ENCODE measurements around the gene FCHSD2. TPM values are rescaled to one million over a fixed set of nuclear protein-coding genes. Genes with fewer than 3 reads are reported as not detected.

Gene FCHSD2
- total and polyA plus RNA-seq, 2 donors (not counting 3 experiments of a cell fraction or from before 2014, with no cell fraction given): 20.8 to 56.9 TPM

- no peak overlapping the region for H3K9ac ChIP-seq (replicated peaks; ENCODE audit: extremely low read depth, insufficient read depth, low read length)
- H2AFZ ChIP-seq (ENCODE audit: low read depth, low read length): no peak overlapping the region
- no peaks in the 10 kb centered on the region for H3K79me2 ChIP-seq (ENCODE audit: control insufficient read depth, insufficient read depth, low read length)
- H4K20me1 ChIP-seq (replicated peaks; ENCODE audit: control insufficient read depth, extremely low read depth, insufficient read depth, low read length): no peaks in the 10 kb centered on the region
- peaks cover 11% of the 10 kb centered on the region for H3K4me1 ChIP-seq (ENCODE audit: control insufficient read depth, extremely low read depth, insufficient read depth, low read length)
- H3K27me3 ChIP-seq (ENCODE audit: control insufficient read depth in 2 of 2, insufficient read depth in 2 of 2, low read length in 2 of 2): no peaks in the 10 kb centered on the region
- no peak overlapping the region for H3K27ac ChIP-seq (ENCODE audit: insufficient read depth, low read depth, low read length)
- H3K9me1 ChIP-seq (replicated peaks; ENCODE audit: control insufficient read depth, extremely low read depth, insufficient read depth, low read length): no peaks in the 10 kb centered on the region
- DNase-seq (ENCODE audit: low read depth, low spot score) (no peak), FAIRE-seq (no peak)
- H3K4me3 ChIP-seq (replicated peaks in 1 of 3; ENCODE audit: insufficient read depth in 1 of 3, low read depth in 1 of 3, low read length in 3 of 3): no peak overlapping the region
- CTCF ChIA-PET: interaction anchor here (0.7 to 2.2 kb wide), 11 partner anchors 9 to 566 kb away, joined by 3 to 19 read pairs (median 5); no protein-coding TSS in a partner anchor
- POLR2A ChIA-PET: no interaction called here
- no TSS peak for BruUV-seq (replicated peaks)
- TF ChIP-seq EZH2 (IDR thresholded peaks at IDR 0.05; ENCODE audit: borderline replicate concordance, low read depth, low read length, severe bottlenecking) (no peak), JUN (IDR thresholded peaks at IDR 0.05; ENCODE audit: borderline replicate concordance, insufficient read depth, insufficient read length, low read depth) (no peak), POLR2AphosphoS5 (IDR thresholded peaks at IDR 0.05; ENCODE audit: insufficient read depth, low read depth, low read length) (no peak), GATA2 (IDR thresholded peaks at IDR 0.05; ENCODE audit: insufficient read depth, insufficient read length, low read depth, low read length) (no peak), FOS (IDR thresholded peaks at IDR 0.05; ENCODE audit: borderline replicate concordance, insufficient read depth, low read length) (no peak), MYC (IDR thresholded peaks at IDR 0.05; ENCODE audit: low read depth, low read length) (no peak), CTCF (IDR thresholded peaks at IDR 0.05; ENCODE audit: extremely low read depth in 1 of 2, insufficient read depth in 1 of 2, low read depth in 1 of 2, low read length in 2 of 2) (no peak), MAX (IDR thresholded peaks at IDR 0.05; ENCODE audit: insufficient read depth, insufficient read length) (no peak), POLR2A (IDR thresholded peaks at IDR 0.05; ENCODE audit: low read depth, low read length) (no peak)
- no peak overlapping the region for H3K4me2 ChIP-seq (ENCODE audit: insufficient read depth, low read length)
- no peaks in the 10 kb centered on the region for H3K9me3 ChIP-seq (replicated peaks; ENCODE audit: control insufficient read depth, insufficient read depth, low read length)
- intact Hi-C loops (cut with micrococcal nuclease): no loop called here
- H3K36me3 ChIP-seq (ENCODE audit: control insufficient read depth in 2 of 2, extremely low read depth in 1 of 2, insufficient read depth in 2 of 2, low read length in 2 of 2): peaks cover 6 to 29% of the 10 kb centered on the region in 2 experiments
- dilution Hi-C loops (cut with MboI; ENCODE audit: extremely low pct_ligation_motif_present, low sequenced_read_pairs): no loop called here
Observed at GRCh38 chr11:72840780-72841179, 301.3 kb downstream of the FCHSD2 start.

Measured in endothelial cell of umbilical vein (primary cell).